ENCODE data around the gene BCAT1. TPM values are rescaled to one million over a fixed set of nuclear protein-coding genes. Genes with fewer than 3 reads are reported as not detected.

The BCAT1 gene
- total and polyA plus RNA-seq, 9 of the 15 experiments (the other 6 are each of a cell fraction or from before 2014, with no cell fraction given) = 38.5 to 157 (median 66.8) TPM

DNA sequence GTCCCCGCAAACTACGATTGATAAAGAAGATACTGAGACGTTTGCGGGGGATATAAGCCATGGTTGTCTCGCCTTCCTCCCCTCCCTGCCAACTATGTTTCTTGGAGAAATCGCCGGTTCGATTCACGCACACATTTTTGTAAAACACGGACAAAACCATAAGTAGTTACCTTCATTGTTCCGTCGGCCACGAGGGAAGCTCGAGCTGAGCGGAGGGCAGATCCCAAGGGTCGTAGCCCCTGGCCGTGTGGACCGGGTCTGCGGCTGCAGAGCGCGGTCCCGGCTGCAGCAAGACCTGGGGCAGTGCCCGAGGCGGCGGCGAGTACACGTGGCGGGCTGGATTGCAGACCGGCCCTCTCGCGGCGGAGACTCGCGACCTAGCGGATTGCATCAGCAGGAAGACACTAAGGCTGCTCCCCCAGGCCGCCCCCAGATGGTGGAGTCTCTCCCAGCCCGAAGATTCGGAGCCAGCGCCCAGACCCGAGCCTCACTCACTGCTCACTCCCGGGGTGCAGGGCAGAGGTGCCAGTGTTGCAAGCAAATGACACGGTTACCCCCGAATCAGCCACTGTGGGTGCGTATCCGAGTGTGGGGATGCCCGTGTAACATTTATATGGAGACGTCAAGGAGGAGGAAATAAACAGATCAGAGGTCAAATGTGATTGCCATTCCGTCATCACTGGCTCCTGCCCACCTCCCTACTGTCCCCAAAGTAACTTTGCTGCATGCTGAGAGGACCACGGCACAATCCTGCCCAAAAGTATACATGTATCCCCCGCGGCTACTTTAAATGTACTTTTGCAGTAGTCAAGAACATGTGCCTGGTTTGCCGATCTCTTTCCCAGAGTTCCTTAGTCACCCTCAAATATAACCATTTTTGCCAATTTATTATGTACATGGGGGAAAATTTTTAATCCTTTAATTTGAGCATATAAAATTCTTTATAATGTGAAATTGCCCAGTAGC is at the start of gene BCAT1 (continued):
- 0 out of 2 replicates have a peak, but pooled peaks have one; percentile 5 for TF ChIP-seq ZBTB26 (CRISPR knock-in tag; IDR thresholded peaks at IDR 0.05)
- TF ChIP-seq ELF2 (CRISPR knock-in tag; IDR thresholded peaks at IDR 0.05) = 0 out of 2 replicates have a peak, but pooled peaks have one; percentile 55
- peak; percentile 72; the same call in 1 of the 2 replicates for TF ChIP-seq ZNF584 (CRISPR knock-in tag; IDR thresholded peaks at IDR 0.05; ENCODE audit: low read depth)
- TF ChIP-seq CBFA2T2 (conservative IDR thresholded peaks at IDR 0.05) = 0 out of 2 replicates have a peak, but pooled peaks have one; percentile 10
- peak; percentile 68; the same call in 1 of the 2 replicates for TF ChIP-seq ZNF644 (tag; IDR thresholded peaks at IDR 0.05; ENCODE audit: low read depth)
- TF ChIP-seq CBX3 (IDR thresholded peaks at IDR 0.05; ENCODE audit: borderline replicate concordance in 1 of 2, low read length in 2 of 2) = peak in 1 of 2 experiments; percentile 12; a peak in 1 of 3 replicates
- peak; percentile 81 for TF ChIP-seq KDM5B (IDR thresholded peaks at IDR 0.05; ENCODE audit: insufficient replicate concordance, low read depth, low read length)
- TF ChIP-seq MAFF (IDR thresholded peaks at IDR 0.05; ENCODE audit: low read length) = no peak
- TF ChIP-seq ZNF324 (CRISPR knock-in tag; IDR thresholded peaks at IDR 0.05) = peak; percentile 10; the same call in 1 of the 2 replicates
- TF ChIP-seq ZBTB43 (CRISPR knock-in tag; IDR thresholded peaks at IDR 0.05) = no peak
- TF ChIP-seq FOXA1 (IDR thresholded peaks at IDR 0.05; ENCODE audit: borderline replicate concordance) = no peak
- TF ChIP-seq CREB3L1 (IDR thresholded peaks at IDR 0.05; ENCODE audit: borderline replicate concordance, low read depth) = peak; percentile 99
- peak; percentile 94 for TF ChIP-seq ATF7 (IDR thresholded peaks at IDR 0.05)
- 0 out of 2 replicates have a peak, but pooled peaks have one; percentile 60 for TF ChIP-seq GATAD2B (IDR thresholded peaks at IDR 0.05; ENCODE audit: borderline replicate concordance)
- no peak for TF ChIP-seq SRSF9 (IDR thresholded peaks at IDR 0.05; ENCODE audit: borderline replicate concordance, low read depth, low read length)
- no peak for TF ChIP-seq PHF20 (IDR thresholded peaks at IDR 0.05; ENCODE audit: partially characterized antibody)
- 0 out of 2 replicates have a peak, but pooled peaks have one; percentile 34 for TF ChIP-seq THAP12 (CRISPR knock-in tag; IDR thresholded peaks at IDR 0.05)
- TF ChIP-seq GABPB1 (CRISPR knock-in tag; IDR thresholded peaks at IDR 0.05) = peak; percentile 56; the same call in 1 of the 2 replicates
- TF ChIP-seq TEAD1 (CRISPR knock-in tag; IDR thresholded peaks at IDR 0.05) = peak in 1 of 2 experiments; percentile 31; a peak in 1 of 4 replicates
- peak; percentile 97 for TF ChIP-seq CEBPB (tag; IDR thresholded peaks at IDR 0.05)
